ENCODE results near the gene COASY. TPM values are rescaled to one million over a fixed set of nuclear protein-coding genes. Genes with fewer than 3 reads are reported as not detected.

The COASY gene
- total RNA-seq (10 to 100 TPM; 24.3 to 50.4 (median 33.2) TPM), polyA plus RNA-seq (10 to 100 TPM; 37.5 to 59.1 TPM)
- long read RNA-seq, donor 1, transcript COASY-201 (9 exons, 2,458 nt): major isoform, 31 of 50 reads
- long read RNA-seq, donor 1, transcript COASY-202 (10 exons, 2,071 nt): minor isoform, 8 of 50 reads
- long read RNA-seq, donor 1, partial matches to known transcripts: 2 of 50 reads
- long read RNA-seq, donor 1, other reads (novel, unspliced or antisense): 9 of 50 reads
- long read RNA-seq, donor 2, transcript COASY-202 (10 exons, 2,071 nt): minor isoform, 24 of 93 reads
- long read RNA-seq, donor 2, transcript COASY-201 (9 exons, 2,458 nt): major isoform, 48 of 93 reads
- long read RNA-seq, donor 2, partial matches to known transcripts: 3 of 93 reads
- long read RNA-seq, donor 2, other reads (novel, unspliced or antisense): 18 of 93 reads
- long read RNA-seq, donor 3, transcript COASY-201 (9 exons, 2,458 nt): major isoform, 30 of 37 reads
- long read RNA-seq, donor 3, partial matches to known transcripts: 2 of 37 reads
- long read RNA-seq, donor 3, other reads (novel, unspliced or antisense): 5 of 37 reads

- WGBS, 4 donors: 0 to 1% (median 0%) methylated on average over 20 to 26 of the region's 26 CpGs
- Histone ChIP-seq H3K27me3 (no peaks in the 10 kb centered on the region), H3K9me3 (no peaks in the 10 kb centered on the region), H3K4me1 (peaks cover 10 to 42% (median 31%) of the 10 kb centered on the region in 12 donors), H3K36me3 (peaks cover 0 to 25% (median 19%) of the 10 kb centered on the region in 9 donors), H3K27ac (peak within 1 kb of the TSS; percentile 54 to 90 (median 80)), H3K4me3 (peak within 1 kb of the TSS; percentile 55 to 95 (median 86))
- peak; percentile 97 to 98 (median 98) for DNase-seq
- ATAC-seq: peak; percentile 81 to 88 (median 84)
- TF ChIP-seq, protein P1, sequence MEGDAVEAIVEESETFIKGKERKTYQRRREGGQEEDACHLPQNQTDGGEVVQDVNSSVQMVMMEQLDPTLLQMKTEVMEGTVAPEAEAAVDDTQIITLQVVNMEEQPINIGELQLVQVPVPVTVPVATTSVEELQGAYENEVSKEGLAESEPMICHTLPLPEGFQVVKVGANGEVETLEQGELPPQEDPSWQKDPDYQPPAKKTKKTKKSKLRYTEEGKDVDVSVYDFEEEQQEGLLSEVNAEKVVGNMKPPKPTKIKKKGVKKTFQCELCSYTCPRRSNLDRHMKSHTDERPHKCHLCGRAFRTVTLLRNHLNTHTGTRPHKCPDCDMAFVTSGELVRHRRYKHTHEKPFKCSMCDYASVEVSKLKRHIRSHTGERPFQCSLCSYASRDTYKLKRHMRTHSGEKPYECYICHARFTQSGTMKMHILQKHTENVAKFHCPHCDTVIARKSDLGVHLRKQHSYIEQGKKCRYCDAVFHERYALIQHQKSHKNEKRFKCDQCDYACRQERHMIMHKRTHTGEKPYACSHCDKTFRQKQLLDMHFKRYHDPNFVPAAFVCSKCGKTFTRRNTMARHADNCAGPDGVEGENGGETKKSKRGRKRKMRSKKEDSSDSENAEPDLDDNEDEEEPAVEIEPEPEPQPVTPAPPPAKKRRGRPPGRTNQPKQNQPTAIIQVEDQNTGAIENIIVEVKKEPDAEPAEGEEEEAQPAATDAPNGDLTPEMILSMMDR (IDR thresholded peaks at IDR 0.05): no peak
- peak in 1 of 2 donors; percentile 41 for TF ChIP-seq POLR2A (IDR thresholded peaks at IDR 0.05)
- intact Hi-C loops (cut with DNase I): no loop called here
Observed at GRCh38 chr17:42561897-42562387, at the start of gene COASY. Gene COASY (plus strand): TSS chr17:42562148. CDS start chr17:42562623, 475 bp downstream.

DNA sequence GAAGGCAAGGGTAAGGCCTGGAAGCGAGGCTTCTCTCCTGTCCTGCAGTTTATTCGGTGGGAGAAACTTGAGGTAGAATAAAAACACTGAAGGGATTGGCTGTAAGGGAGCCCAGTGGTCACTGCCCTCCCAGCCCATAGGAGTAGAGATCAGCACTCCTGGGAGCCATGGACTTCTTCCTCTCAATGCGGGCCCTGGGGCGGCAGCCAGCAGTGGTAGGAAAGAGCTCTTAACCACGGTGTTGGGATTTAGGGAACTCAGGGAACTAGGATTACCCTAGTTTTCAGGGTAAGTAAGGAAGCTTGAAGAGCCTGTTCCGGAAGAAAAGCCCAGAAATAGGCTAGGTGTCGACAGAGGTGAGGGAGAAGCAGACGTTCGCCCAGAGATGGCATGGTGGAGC lies 49.7 kb upstream of the COASY start:
- 68 to 82% (median 76%) methylated on average over 9 of the region's 9 CpGs for whole genome bisulfite sequencing, 4 donors
- DNase-seq (no peak), ATAC-seq (no peak)
- Histone ChIP-seq H3K27me3 (no peaks in the 10 kb centered on the region), H3K9me3 (no peaks in the 10 kb centered on the region), H3K4me3 (no peak overlapping the region), H3K36me3 (peaks cover 0 to 77% (median 57%) of the 10 kb centered on the region in 9 donors), H3K27ac (peak overlapping the region; percentile 2 to 84 (median 54)), H3K4me1 (peaks cover 0 to 40% (median 18%) of the 10 kb centered on the region in 12 donors)
- intact Hi-C loops (cut with DNase I): loop anchor here in 5 of 10 donors (5.0 to 10.0 kb wide), 6 partner anchors 35 to 387 kb away; partner anchors contain the start of genes HSPB9 (in 1 of the 5) and KAT2A (in 1 of the 5)
- TF ChIP-seq, protein P1 (IDR thresholded peaks at IDR 0.05): no peak
- TF ChIP-seq POLR2A (IDR thresholded peaks at IDR 0.05): no peak

GRCh38 chr17:42512733-42513251 lies 49.2 kb upstream of the COASY start:
- intact Hi-C loops (cut with DNase I): loop anchor here in 5 of 10 donors (5.0 to 10.0 kb wide), 6 partner anchors 35 to 388 kb away; partner anchors contain the start of genes HSPB9 (in 1 of the 5) and KAT2A (in 1 of the 5)
- DNase-seq (no peak), ATAC-seq (no peak)
- Histone ChIP-seq H3K27me3 (no peaks in the 10 kb centered on the region), H3K9me3 (no peaks in the 10 kb centered on the region), H3K4me1 (peaks cover 4 to 45% (median 24%) of the 10 kb centered on the region in 12 donors), H3K27ac (peak overlapping the region; percentile 2 to 84 (median 54)), H3K36me3 (peaks cover 0 to 73% (median 51%) of the 10 kb centered on the region in 9 donors), H3K4me3 (no peak overlapping the region)
- TF ChIP-seq POLR2A (IDR thresholded peaks at IDR 0.05): no peak
- TF ChIP-seq, protein P1 (IDR thresholded peaks at IDR 0.05): no peak
- WGBS, 4 donors: 71 to 81% (median 74%) methylated on average over 6 of the region's 6 CpGs
